Astrocyte of the hippocampus (primary cell): ENCODE measurements around the gene CNTN5.

Experiments used
- DNase-seq: peaks from one replicate; pipeline ENCODE4 v3.0.0; 2011; ENCODE audit warnings: low read depth, low spot score

CNTN5 gene

GRCh38 chr11:100068116-100068515, 1047.4 kb downstream of the CNTN5 start:
- no peak for DNase-seq

GRCh38 chr11:100072131-100072530, 1051.4 kb downstream of the CNTN5 start:
- DNase-seq: no peak

- DNase-seq: no peak
Measured at GRCh38 chr11:100080381-100080780, 1059.6 kb downstream of the CNTN5 start.

GRCh38 chr11:100080821-100081220, 1060.1 kb downstream of the CNTN5 start:
- no peak for DNase-seq

GRCh38 chr11:100093698-100094097, 1072.9 kb downstream of the CNTN5 start:
- no peak for DNase-seq

- no peak for DNase-seq
Measured at GRCh38 chr11:100094121-100094865, 1073.5 kb downstream of the CNTN5 start.

GRCh38 chr11:100095809-100096208, 1075.1 kb downstream of the CNTN5 start:
- DNase-seq: no peak

- peak; percentile 11 for DNase-seq
Measured at GRCh38 chr11:100098560-100098959, 1077.8 kb downstream of the CNTN5 start.

GRCh38 chr11:100105255-100105981, 1084.7 kb downstream of the CNTN5 start:
- no peak for DNase-seq

- no peak for DNase-seq
Measured at GRCh38 chr11:100105982-100106358, 1085.2 kb downstream of the CNTN5 start.

GRCh38 chr11:100119176-100119575, 1098.4 kb downstream of the CNTN5 start:
- DNase-seq: peak; percentile 1

- no peak for DNase-seq
Measured at GRCh38 chr11:100133114-100133513, 1112.4 kb downstream of the CNTN5 start.

- no peak for DNase-seq
Measured at GRCh38 chr11:100141201-100141600, 1120.5 kb downstream of the CNTN5 start.

GRCh38 chr11:100151944-100152343, 1131.2 kb downstream of the CNTN5 start:
- DNase-seq: peak; percentile 73

GRCh38 chr11:100152766-100153165, 1132.0 kb downstream of the CNTN5 start:
- peak; percentile 12 for DNase-seq

- no peak for DNase-seq
Measured at GRCh38 chr11:100163471-100163870, 1142.7 kb downstream of the CNTN5 start.

GRCh38 chr11:100174881-100175280, 1154.1 kb downstream of the CNTN5 start:
- DNase-seq: no peak

- no peak for DNase-seq
Measured at GRCh38 chr11:100176456-100176855, 1155.7 kb downstream of the CNTN5 start.

- no peak for DNase-seq
Measured at GRCh38 chr11:100177651-100178050, 1156.9 kb downstream of the CNTN5 start.

- no peak for DNase-seq
Measured at GRCh38 chr11:100182350-100182749, 1161.6 kb downstream of the CNTN5 start.

- no peak for DNase-seq
Measured at GRCh38 chr11:100182927-100183326, 1162.2 kb downstream of the CNTN5 start.

- DNase-seq: no peak
Measured at GRCh38 chr11:100185588-100185987, 1164.8 kb downstream of the CNTN5 start.

- no peak for DNase-seq
Measured at GRCh38 chr11:100188137-100188783, 1167.5 kb downstream of the CNTN5 start.
